ENCODE results near the gene TNFRSF8. TPM values are rescaled to one million over a fixed set of nuclear protein-coding genes. Genes with fewer than 3 reads are reported as not detected.
"Not testable (repeated sequence)": the region's sequence is repeated elsewhere in the genome, so short reads cannot be mapped to it uniquely, and the experiment has no call there.

Gene TNFRSF8
- total RNA-seq, 2 experiments from 2014 or later, result 0.17 to 0.22 TPM

DNA sequence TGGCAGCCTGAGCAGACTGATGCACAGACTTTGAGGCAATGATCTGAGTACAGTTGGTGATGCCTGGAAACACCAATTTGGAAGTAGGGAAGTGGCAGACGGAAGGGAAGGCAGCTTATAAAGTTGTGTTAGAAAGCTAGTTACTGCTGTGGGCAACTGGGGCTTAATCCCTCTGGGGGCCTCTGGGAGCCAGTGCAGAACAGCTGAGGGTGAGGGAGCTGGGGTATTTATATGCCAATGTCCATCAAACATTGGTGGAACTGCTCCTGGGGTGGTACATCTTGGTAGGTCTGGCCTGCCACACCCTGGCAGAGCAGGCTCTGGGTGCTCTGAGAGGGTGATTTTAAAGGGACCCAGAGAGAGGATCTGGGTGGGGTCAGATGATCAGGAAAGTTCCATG lies 28.1 kb downstream of the TNFRSF8 start:
- Mint-ChIP-seq H3K27me3 (no peaks in the 10 kb centered on the region), H3K36me3 (peaks cover 12% of the 10 kb centered on the region), H3K4me1 (peaks cover 31% of the 10 kb centered on the region), H3K27ac (no peak overlapping the region), H3K4me3 (no peak overlapping the region), H3K9me3 (peaks cover 17% of the 10 kb centered on the region)
- POLR2A ChIA-PET, result interaction anchor here (0.6 kb wide), 1 partner anchor 47 kb away, joined by 5 read pairs; no protein-coding TSS in a partner anchor
- DNase-seq (no peak), ATAC-seq (ENCODE audit: low read depth) (no peak)

DNA sequence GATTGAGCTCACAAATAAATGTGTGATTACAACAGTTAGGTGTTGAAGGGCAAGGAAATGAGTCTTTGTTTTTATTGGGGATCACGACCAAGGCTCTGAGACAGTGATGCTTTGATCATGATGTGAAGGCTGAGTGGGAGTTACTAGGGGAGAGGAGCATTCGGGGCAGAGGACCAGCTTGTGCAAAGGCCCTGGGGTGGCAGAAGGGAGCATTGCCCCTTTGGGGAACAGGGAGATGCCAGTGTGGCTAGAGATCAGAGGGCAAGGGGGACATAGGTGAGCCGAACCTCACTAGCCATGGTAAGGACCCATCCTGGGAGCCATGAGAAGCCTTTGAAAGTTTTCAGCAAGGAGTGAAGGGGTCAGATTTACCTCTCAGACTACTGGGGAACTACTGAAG lies 31.1 kb downstream of the TNFRSF8 start:
- H3K4me1 Mint-ChIP-seq, result peaks cover 7% of the 10 kb centered on the region
- no peaks in the 10 kb centered on the region for H3K27me3 Mint-ChIP-seq
- no peak overlapping the region for H3K4me3 Mint-ChIP-seq
- DNase-seq (no peak), ATAC-seq (ENCODE audit: low read depth) (no peak)
- no peak overlapping the region for H3K27ac Mint-ChIP-seq
- H3K36me3 Mint-ChIP-seq, result peaks cover 3% of the 10 kb centered on the region
- peaks cover 12% of the 10 kb centered on the region for H3K9me3 Mint-ChIP-seq
- POLR2A ChIA-PET, result no interaction called here

DNA sequence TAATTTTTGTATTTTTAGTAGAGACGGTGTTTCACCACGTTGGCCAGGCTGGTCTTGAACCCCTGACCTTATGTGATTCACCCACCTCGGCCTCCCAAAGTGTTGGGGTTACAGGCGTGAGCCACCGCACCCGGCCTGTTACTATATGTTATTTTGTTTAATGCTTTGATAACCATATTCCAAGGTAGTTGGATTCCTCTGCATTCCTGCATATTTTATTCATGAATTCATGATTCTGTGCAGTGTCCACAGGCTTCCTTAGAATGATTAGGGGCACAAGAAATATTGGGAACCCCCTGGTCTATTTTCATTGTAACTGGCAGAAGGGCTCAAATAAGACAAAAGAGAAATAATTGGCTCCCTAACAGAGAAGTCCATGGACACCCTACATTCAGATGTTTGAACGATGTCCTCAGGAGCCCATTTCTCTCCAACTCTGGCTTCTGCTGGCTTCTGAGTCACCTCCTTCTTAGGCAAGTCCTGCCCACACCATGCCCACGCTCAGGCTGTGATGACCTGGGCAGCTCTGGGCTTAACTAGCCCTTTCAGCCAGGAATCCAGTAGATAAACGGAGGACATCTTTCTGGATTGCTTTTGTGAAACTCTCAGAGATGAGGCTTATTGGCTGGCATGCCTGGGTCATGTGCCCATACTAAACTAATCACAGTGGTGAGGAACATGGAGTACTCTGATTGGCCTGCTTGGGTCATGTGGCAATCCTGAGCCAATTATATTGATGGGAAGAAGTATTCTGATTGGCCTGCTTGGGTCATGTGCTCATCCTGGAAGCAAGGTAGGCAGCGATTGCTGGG lies 32.6 kb downstream of the TNFRSF8 start:
- POLR2A ChIA-PET, result no interaction called here

DNA sequence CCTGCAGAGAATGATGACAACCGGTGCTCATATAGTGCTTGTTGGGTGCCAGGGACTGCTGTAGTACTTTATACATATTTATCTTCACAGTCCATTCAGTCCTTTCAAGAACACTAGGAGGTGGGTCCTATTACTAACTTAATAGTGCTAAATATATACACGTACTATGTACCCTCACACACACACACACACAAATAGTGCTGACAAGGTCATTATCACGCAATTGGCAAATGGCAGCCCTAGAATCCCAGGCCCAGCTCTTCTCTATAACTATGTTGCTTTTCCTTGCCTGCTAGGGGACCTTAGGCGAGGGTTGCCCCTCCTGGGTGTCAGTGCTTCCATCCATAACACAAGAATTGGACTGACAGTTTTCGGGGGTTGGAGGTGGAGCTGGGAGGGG lies 33.5 kb downstream of the TNFRSF8 start:
- ATAC-seq (ENCODE audit: low read depth) (no peak), DNase-seq (no peak)
- H3K9me3 Mint-ChIP-seq, result peaks cover 3% of the 10 kb centered on the region
- no peak overlapping the region for H3K27ac Mint-ChIP-seq
- H3K4me3 Mint-ChIP-seq, result no peak overlapping the region
- no peaks in the 10 kb centered on the region for H3K4me1 Mint-ChIP-seq
- no peaks in the 10 kb centered on the region for H3K27me3 Mint-ChIP-seq
- POLR2A ChIA-PET, result no interaction called here
- H3K36me3 Mint-ChIP-seq, result no peaks in the 10 kb centered on the region

More for the DNA sequence above, 32.6 kb downstream of the TNFRSF8 start:
- H3K27me3 Mint-ChIP-seq, result no peaks in the 10 kb centered on the region
- H3K27ac Mint-ChIP-seq, result no peak overlapping the region
- no peak overlapping the region for H3K4me3 Mint-ChIP-seq
- H3K4me1 Mint-ChIP-seq, result no peaks in the 10 kb centered on the region
- peaks cover 10% of the 10 kb centered on the region for H3K9me3 Mint-ChIP-seq
- DNase-seq (no peak), ATAC-seq (ENCODE audit: low read depth) (no peak)
- H3K36me3 Mint-ChIP-seq, result no peaks in the 10 kb centered on the region

DNA sequence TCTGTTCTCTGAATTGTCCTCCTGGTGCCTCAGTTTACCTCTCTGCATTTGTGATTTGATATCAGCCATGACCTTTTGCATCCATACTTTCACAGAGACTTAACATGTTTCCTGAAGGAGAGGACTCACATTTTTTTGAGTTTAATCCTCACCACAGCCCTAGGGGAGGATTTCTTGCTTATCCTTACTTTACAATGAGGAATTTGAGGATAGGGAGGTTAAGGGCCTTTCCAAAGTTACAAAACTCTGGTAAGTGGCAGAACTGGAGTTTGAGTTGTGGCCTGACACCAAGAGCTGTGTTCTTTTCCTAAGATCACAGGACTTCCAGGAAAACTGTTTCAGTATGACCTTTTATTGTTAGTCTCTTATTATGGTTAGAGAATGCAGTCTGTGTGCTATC lies 34.2 kb downstream of the TNFRSF8 start:
- Mint-ChIP-seq H3K27me3 (no peaks in the 10 kb centered on the region), H3K9me3 (peaks cover 6% of the 10 kb centered on the region)

DNA sequence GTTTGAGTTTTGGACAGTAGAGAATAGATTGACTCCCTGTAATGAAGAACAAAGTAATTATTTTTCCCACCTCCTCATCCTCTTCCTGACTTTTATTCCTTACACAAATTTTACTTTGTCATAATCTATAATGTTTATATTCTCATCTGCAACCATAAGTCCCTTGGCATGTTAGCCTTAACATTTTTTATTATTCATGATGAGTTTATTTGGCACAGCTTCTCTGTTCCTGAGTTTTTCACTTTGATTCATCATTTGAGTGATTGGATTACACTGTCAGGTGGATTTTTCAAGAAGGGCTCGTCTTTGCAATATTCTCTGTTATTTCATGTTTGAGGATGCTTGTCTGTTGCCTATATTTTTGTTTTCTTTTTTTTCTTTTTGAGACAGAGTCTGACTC lies 35.7 kb downstream of the TNFRSF8 start:
- Mint-ChIP-seq H3K9me3 (peaks cover 6% of the 10 kb centered on the region), H3K4me1 (peaks cover 1% of the 10 kb centered on the region), H3K4me3 (no peak overlapping the region), H3K27me3 (no peaks in the 10 kb centered on the region), H3K27ac (no peak overlapping the region), H3K36me3 (peaks cover 2% of the 10 kb centered on the region)
- POLR2A ChIA-PET, result no interaction called here
- no peak for ATAC-seq (ENCODE audit: low read depth)
- no peak for DNase-seq

More for the DNA sequence above, 34.2 kb downstream of the TNFRSF8 start:
- no peak overlapping the region for H3K4me3 Mint-ChIP-seq
- DNase-seq (no peak), ATAC-seq (ENCODE audit: low read depth) (no peak)
- no peak overlapping the region for H3K27ac Mint-ChIP-seq
- POLR2A ChIA-PET, result no interaction called here
- H3K36me3 Mint-ChIP-seq, result peaks cover 2% of the 10 kb centered on the region
- peaks cover 1% of the 10 kb centered on the region for H3K4me1 Mint-ChIP-seq

DNA sequence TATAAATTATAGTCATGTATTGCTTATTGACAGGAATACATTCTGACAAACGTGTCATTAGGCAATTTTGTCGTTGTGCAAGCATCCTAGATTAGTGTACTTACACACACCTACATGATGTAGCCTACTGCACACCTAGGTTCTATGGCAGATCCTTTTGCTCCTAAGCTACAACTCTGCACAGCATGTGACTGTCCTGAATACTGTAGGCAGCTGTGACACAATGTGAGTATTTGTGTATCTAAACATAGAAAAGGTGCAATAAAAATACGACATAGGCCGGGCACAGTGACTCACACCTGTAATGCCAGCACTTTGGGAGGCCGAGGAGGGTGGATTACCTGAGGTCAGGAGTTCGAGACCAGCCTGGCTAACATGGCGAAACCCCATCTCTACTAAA lies 36.5 kb downstream of the TNFRSF8 start:
- no peak overlapping the region for H3K27ac Mint-ChIP-seq
- POLR2A ChIA-PET, result no interaction called here
- no peak for ATAC-seq (ENCODE audit: low read depth)
- peaks cover 5% of the 10 kb centered on the region for H3K27me3 Mint-ChIP-seq
- peaks cover 1% of the 10 kb centered on the region for H3K4me1 Mint-ChIP-seq
- peaks cover 6% of the 10 kb centered on the region for H3K9me3 Mint-ChIP-seq
- no peak for DNase-seq
- no peak overlapping the region for H3K4me3 Mint-ChIP-seq
- peaks cover 2% of the 10 kb centered on the region for H3K36me3 Mint-ChIP-seq

DNA sequence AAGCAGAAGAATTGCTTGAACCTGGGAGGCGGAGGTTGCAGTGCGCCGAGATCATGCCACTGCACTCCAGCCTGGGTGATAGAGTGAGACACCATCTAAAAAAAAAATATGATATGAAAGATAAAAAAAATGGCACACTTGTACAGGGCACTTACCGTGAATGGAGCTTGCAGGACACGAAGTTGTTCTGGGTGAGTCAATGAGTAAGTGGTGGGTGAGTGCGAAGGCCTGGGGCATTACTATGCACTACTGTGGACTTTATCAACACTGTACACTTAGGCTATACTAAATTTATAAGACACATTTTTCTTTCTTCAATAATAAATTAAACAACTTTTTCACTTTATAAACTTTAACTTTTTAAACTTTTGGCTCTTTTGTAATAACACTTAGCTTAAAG lies 37.0 kb downstream of the TNFRSF8 start:
- Mint-ChIP-seq H3K36me3 (peaks cover 2% of the 10 kb centered on the region), H3K27ac (no peak overlapping the region), H3K4me3 (no peak overlapping the region), H3K9me3 (peaks cover 6% of the 10 kb centered on the region), H3K27me3 (peaks cover 5% of the 10 kb centered on the region), H3K4me1 (peaks cover 1% of the 10 kb centered on the region)
- ATAC-seq (ENCODE audit: low read depth) (no peak), DNase-seq (no peak)
- POLR2A ChIA-PET, result no interaction called here

DNA sequence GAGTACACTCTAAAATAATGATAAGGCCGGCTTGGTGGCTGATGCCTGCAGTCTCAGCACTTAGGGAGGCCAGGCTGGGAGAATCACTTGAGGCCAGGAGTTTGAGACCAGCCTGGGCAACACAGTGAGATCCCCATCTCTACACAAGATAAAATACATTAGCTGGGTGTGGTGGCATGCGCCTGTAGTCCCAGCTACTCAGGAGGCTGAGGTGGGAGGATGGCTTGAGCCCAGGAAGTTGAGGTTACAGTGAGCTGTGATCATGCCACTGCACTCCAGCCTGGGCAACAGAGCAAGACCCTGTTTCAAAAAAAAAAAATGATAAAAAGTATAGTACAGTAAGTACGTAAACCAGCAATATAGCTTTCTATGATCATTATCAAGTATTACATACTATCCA lies 38.0 kb downstream of the TNFRSF8 start:
- not testable (repeated sequence) for H3K4me3 Mint-ChIP-seq, H3K27ac Mint-ChIP-seq
- POLR2A ChIA-PET, result interaction anchor here (0.8 kb wide), 1 partner anchor 13 kb away, joined by 3 read pairs; no protein-coding TSS in a partner anchor

DNA sequence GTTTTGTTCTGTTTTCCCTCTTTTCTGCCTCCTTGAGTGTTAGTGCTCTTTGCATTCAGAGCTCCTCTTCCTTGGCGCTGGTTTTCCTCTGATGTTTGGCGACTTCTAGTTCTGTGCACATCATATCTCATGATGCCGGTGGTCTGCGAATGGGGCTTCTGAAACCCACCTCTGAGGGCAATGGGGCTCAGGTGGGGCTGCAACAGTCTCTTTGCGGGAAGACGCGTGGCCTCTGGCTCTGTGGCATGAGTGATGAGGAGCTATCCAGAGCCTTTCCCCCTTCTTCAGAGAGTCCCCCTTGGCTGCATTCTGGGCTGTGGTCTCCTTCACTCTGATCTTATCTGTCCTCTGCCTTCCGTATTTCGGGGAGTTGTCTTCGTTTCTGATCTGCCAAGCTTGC lies 39.0 kb downstream of the TNFRSF8 start:
- H3K9me3 Mint-ChIP-seq, result peaks cover 3% of the 10 kb centered on the region
- peaks cover 2% of the 10 kb centered on the region for H3K36me3 Mint-ChIP-seq
- H3K4me1 Mint-ChIP-seq, result peaks cover 1% of the 10 kb centered on the region
- POLR2A ChIA-PET, result interaction anchor here (0.7 kb wide), 1 partner anchor 194 kb away, joined by 3 read pairs; no protein-coding TSS in a partner anchor
- no peak for ATAC-seq (ENCODE audit: low read depth)
- H3K27me3 Mint-ChIP-seq, result peaks cover 10% of the 10 kb centered on the region
- no peak overlapping the region for H3K4me3 Mint-ChIP-seq
- H3K27ac Mint-ChIP-seq, result no peak overlapping the region
- no peak for DNase-seq

More for the DNA sequence above, 38.0 kb downstream of the TNFRSF8 start:
- H3K4me1 Mint-ChIP-seq; ATAC-seq (ENCODE audit: low read depth); H3K27me3 Mint-ChIP-seq; H3K9me3 Mint-ChIP-seq; H3K36me3 Mint-ChIP-seq; DNase-seq: not testable (repeated sequence)

DNA sequence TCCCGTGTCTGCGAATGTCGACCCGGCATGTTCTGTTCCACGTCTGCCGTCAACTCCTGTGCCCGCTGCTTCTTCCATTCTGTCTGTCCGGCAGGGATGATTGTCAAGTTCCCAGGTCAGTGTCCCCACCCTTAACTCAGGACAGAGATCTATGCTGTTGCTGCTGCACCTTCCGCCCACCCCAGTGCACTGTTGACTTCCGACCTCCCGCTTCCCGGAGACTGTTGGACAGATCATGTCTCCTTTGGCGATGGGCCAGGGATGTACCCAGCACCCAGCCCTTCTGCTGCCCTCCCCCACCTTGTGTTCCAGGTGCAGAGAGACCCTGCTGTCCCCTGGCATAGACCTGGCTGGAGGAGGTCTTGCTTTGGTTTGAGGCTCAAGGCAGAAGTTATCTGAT lies 41.3 kb downstream of the TNFRSF8 start:
- H3K27ac Mint-ChIP-seq, result no peak overlapping the region
- H3K4me1 Mint-ChIP-seq, result peaks cover 1% of the 10 kb centered on the region
- ATAC-seq (ENCODE audit: low read depth) (no peak), DNase-seq (no peak)
- peaks cover 3% of the 10 kb centered on the region for H3K9me3 Mint-ChIP-seq
- H3K27me3 Mint-ChIP-seq, result peaks cover 10% of the 10 kb centered on the region
- POLR2A ChIA-PET, result no interaction called here
- H3K36me3 Mint-ChIP-seq, result peaks cover 2% of the 10 kb centered on the region
- H3K4me3 Mint-ChIP-seq, result no peak overlapping the region

DNA sequence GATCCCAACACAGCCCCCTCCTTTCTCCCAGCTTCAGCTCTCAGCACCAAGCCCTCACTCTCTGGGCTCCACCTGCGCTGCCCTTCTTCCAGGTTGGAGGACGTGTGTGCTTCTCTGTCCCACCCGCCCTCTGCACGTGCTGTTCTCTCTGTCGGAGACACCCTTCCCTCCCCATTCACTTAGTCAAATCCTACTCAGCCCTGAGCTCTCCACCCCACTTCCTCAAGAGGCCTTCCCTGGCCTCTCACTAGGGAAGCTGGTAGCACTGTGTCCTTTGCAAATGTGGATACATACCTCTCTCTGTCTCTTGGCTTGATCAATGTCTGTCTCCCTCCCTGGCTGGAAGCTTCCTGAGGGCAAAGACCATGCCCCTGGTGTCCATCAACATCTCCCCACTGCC lies 43.0 kb downstream of the TNFRSF8 start:
- ATAC-seq (ENCODE audit: low read depth) (no peak), DNase-seq (no peak)
- POLR2A ChIA-PET, result interaction anchor here (0.6 kb wide), 1 partner anchor 175 kb away, joined by 3 read pairs; no protein-coding TSS in a partner anchor
- no peak overlapping the region for H3K27ac Mint-ChIP-seq
- H3K4me3 Mint-ChIP-seq, result no peak overlapping the region
- H3K4me1 Mint-ChIP-seq, result peaks cover 1% of the 10 kb centered on the region
- peaks cover 10% of the 10 kb centered on the region for H3K27me3 Mint-ChIP-seq
- H3K9me3 Mint-ChIP-seq, result peaks cover 3% of the 10 kb centered on the region
- peaks cover 2% of the 10 kb centered on the region for H3K36me3 Mint-ChIP-seq

DNA sequence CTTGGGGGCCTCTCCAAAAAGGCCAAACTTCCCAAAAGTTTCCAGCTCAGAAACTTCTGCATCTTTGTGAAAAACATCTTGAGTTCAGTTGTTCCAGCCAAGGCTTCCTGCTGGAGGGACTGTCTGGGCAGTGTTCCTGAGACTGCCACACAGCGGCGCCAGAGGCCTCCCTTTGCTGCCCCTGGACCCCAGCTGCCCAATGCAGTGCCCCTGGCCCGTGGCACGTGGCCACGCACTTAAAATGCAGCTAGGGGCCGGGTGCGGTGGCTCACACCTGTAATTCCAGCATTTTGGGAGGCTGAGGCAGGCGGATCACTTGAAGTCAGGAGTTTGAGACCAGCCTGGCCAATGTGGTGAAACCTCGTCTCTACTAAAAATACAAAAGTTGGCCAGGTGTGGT lies 43.8 kb downstream of the TNFRSF8 start:
- H3K4me1 Mint-ChIP-seq; H3K9me3 Mint-ChIP-seq; DNase-seq; ATAC-seq (ENCODE audit: low read depth); H3K27ac Mint-ChIP-seq; POLR2A ChIA-PET; H3K36me3 Mint-ChIP-seq; H3K4me3 Mint-ChIP-seq: not testable (repeated sequence)
- H3K27me3 Mint-ChIP-seq, result peaks cover 10% of the 10 kb centered on the region

DNA sequence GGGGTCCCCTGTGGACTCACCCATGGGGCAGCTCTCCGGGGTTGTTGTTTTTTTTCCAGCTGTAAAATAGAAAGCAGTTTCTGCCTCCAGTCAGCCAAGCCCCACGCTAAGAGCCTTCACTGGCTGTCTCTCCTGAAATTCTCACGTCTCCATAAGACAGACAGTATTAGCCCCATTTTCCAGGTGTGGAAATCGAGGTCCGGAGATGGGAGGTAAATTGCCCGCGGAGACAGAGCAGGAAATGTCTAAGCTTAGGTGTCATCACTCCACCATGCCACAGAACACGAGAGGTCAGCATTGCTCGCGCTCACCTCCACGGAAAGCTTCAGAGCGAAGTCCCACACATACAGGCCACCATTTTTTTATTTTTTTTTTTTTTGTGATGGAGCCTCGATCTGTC lies 44.6 kb downstream of the TNFRSF8 start:
- Mint-ChIP-seq H3K4me1 (no peaks in the 10 kb centered on the region), H3K36me3 (no peaks in the 10 kb centered on the region), H3K27ac (no peak overlapping the region), H3K27me3 (peaks cover 10% of the 10 kb centered on the region), H3K4me3 (no peak overlapping the region), H3K9me3 (no peaks in the 10 kb centered on the region)
- ATAC-seq (ENCODE audit: low read depth) (no peak), DNase-seq (no peak)
- POLR2A ChIA-PET, result no interaction called here
